HUES48 (cell line): ENCODE results near the gene KCNJ2.
A peak's percentile ranks its signal among the peaks of the same experiment; 100 is the strongest.

Source experiments
- H3K27ac ChIP-seq: one replicate; pipeline ENCODE4 v1.7.0; 2013; ENCODE audit warnings: low read depth, low read length, inconsistent platforms
- H3K27me3 ChIP-seq: 2 replicates; pipeline ENCODE4 v1.6.1; 2013; ENCODE audit warnings: mild to moderate bottlenecking, low read length; ENCODE audit not compliant: control insufficient read depth, insufficient read depth
- H3K36me3 ChIP-seq: 2 replicates; pipeline ENCODE4 v1.6.1; 2013; ENCODE audit warnings: low read length; ENCODE audit not compliant: control insufficient read depth, insufficient read depth
- H3K4me1 ChIP-seq: 2 replicates; pipeline ENCODE4 v1.6.1; 2013; ENCODE audit warnings: mild to moderate bottlenecking, low read length; ENCODE audit not compliant: control insufficient read depth, insufficient read depth
- H3K4me3 ChIP-seq: 2 replicates; pipeline ENCODE4 v1.5.1; 2013; ENCODE audit warnings: mild to moderate bottlenecking, low read depth, low read length
- H3K9ac ChIP-seq: 2 replicates; pipeline ENCODE4 v1.6.1; 2013; ENCODE audit warnings: mild to moderate bottlenecking, low read depth, low read length, moderate library complexity
- H3K9me3 ChIP-seq: 2 replicates; pipeline ENCODE4 v1.6.1; 2013; ENCODE audit warnings: low read length; ENCODE audit not compliant: control insufficient read depth, insufficient read depth

Gene KCNJ2

DNA sequence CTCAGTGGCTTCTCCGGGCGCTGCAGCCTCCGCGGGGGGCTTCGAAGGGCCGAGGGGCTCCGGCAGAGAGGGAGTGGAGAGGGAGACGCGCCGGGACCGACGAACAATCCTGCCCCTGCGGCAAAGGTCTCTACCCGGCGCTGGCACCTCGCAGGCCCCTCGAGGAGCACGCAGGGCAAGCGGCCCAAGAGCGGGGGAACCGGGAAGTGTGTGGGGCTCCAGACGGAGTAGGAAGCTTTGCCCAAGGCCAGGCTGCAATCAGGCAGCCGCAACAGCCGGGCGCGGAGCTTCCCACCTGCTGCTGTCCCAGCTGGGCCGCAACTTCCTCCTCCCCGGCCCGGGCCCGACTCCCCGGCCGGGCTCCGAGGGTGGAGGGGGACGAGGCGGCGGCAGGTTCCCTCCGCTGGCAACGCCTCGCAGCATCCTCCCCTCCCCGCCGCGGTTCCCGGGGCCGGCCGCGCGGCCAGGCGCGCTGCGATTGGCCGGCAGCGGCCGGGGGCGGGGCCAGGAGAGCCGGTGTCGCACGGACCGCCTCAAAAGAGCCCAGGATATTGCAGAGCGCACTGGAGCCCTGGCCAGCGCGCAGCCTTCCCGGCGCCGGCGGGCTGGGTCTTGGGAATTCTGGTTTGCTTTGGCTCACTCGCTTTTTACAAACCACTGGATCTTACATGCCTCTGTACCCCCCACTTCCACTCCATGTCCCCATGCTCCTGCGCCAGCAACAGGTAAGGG is at the start of gene KCNJ2:
TSS of gene KCNJ2 (plus strand) at position 556 of the 732 bp plus-strand sequence. CDS start 5,508 bp downstream, outside the sequence.
- H3K9ac ChIP-seq: no peak within 1 kb of the TSS
- no peaks in the 10 kb centered on the region for H3K9me3 ChIP-seq
- peaks cover 38% of the 10 kb centered on the region for H3K27me3 ChIP-seq

DNA sequence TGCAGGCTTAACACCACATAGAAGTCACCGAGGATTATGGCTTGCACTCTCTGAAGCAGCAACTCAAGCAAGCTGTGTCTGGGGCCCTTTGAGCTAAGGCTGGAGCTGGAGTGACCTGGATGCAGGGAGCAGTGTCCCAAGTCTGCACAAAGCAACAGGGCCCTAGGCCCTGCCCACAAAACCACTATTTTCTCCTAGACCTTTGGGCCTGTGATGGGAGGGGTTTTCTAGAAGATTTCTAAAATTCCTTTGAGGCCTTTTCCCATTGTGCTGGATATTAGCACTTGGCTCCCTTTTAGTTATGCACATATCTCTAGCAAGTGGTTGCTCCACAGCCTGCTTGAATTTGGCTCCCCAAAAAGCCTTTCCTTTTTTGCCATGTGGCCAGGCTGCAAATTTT is 49.8 kb upstream of the KCNJ2 start:
- Histone ChIP-seq H3K4me1 (no peaks in the 10 kb centered on the region), H3K9me3 (peaks cover 6% of the 10 kb centered on the region; the same call in 1 of the 2 replicates), H3K27ac (no peak overlapping the region), H3K9ac (no peak overlapping the region), H3K4me3 (no peak overlapping the region), H3K36me3 (no peaks in the 10 kb centered on the region), H3K27me3 (no peaks in the 10 kb centered on the region)

More for the DNA sequence above, at the start of gene KCNJ2:
- peak within 1 kb of the TSS; percentile 91 for H3K4me3 ChIP-seq
- H3K4me1 ChIP-seq: peaks cover 13% of the 10 kb centered on the region
- no peak within 1 kb of the TSS for H3K27ac ChIP-seq
- H3K36me3 ChIP-seq: no peaks in the 10 kb centered on the region

DNA sequence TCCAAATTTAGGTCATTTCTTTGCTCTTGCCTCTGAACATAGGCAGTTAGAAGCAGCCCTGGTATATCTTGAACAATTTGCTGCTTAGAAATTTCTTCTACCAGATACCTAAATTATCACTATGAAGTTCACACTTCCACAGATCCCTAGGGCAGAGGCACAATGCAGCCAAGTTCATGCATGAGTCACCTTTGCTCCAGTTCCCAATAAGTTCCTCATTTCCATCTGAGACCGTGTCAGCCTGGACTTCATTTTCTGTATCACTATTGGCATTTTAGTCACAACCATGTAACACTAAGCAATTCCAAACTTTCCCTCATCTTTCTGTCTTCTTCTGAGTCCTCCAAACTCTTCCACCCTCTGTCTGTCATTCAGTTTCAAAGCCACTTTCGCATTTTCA is 49.3 kb upstream of the KCNJ2 start:
- H3K4me3 ChIP-seq: no peak overlapping the region
- no peaks in the 10 kb centered on the region for H3K27me3 ChIP-seq
- peaks cover 6% of the 10 kb centered on the region; the same call in 1 of the 2 replicates for H3K9me3 ChIP-seq
- H3K36me3 ChIP-seq: no peaks in the 10 kb centered on the region
- H3K27ac ChIP-seq: no peak overlapping the region
- H3K4me1 ChIP-seq: no peaks in the 10 kb centered on the region
- H3K9ac ChIP-seq: no peak overlapping the region

DNA sequence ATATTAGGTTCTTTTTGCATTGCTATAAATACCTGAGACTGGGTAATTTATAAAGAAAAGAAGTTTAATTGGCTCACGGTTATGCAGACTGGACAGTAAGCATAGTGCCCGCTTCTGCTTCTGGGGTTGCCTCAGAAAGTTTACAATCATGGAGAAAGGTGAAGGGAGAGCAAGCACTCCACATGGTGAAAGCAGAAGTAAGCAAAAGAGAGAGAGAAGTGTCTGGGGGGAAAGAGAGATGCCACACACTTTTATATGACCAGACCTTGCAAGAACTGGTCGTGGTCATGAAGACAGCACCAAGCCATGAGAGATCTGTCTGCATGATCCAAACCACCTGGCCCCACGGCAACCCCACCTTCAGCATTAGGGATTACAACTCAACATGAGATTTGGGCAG is 48.9 kb upstream of the KCNJ2 start:
- no peak overlapping the region for H3K9ac ChIP-seq
- H3K4me1 ChIP-seq: no peaks in the 10 kb centered on the region
- H3K36me3 ChIP-seq: no peaks in the 10 kb centered on the region
- no peak overlapping the region for H3K4me3 ChIP-seq
- H3K27ac ChIP-seq: no peak overlapping the region
- no peaks in the 10 kb centered on the region for H3K27me3 ChIP-seq
- peaks cover 6% of the 10 kb centered on the region; the same call in 1 of the 2 replicates for H3K9me3 ChIP-seq

DNA sequence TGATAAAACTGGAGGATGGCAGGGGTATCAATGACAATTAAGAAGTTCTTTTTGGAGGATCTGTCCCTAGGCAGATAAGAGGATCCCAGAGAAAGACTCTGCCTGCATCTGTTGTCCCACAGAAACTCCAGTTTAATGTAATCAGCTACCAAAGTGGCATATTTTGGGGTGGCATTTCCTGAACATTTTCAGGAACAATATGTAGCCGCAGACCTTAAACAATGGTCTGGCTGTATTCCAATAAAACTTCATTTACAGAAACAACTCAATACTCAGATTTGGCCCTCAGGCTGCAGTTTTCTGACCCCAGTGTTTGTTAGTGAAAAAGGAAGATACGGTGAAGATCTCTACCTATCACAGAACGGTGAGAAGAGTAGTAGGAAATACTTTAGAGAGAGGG is 48.2 kb upstream of the KCNJ2 start:
- no peaks in the 10 kb centered on the region for H3K4me1 ChIP-seq
- H3K4me3 ChIP-seq: no peak overlapping the region
- H3K27me3 ChIP-seq: no peaks in the 10 kb centered on the region
- no peak overlapping the region for H3K9ac ChIP-seq
- H3K27ac ChIP-seq: no peak overlapping the region
- peaks cover 6% of the 10 kb centered on the region; the same call in 1 of the 2 replicates for H3K9me3 ChIP-seq
- no peaks in the 10 kb centered on the region for H3K36me3 ChIP-seq

DNA sequence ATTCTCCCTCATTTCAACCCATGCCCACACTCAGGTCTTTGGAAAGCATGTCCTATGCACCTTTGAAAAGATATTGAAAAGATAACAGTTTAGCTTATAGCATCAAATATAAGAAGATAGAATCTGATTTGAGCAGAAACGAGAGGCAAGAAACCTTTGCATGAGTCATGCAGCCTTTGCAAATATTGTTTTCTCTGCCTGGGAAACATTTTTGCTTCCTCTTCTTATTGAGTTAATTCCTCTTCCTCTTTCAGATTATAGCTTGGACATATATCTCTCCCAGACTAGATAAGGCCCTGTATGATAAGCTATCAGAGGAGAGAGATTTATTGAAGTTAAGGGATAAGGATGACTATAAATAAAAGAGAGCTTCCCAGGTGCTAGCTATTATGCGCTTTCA is 46.1 kb upstream of the KCNJ2 start:
- Histone ChIP-seq H3K9ac (no peak overlapping the region), H3K27ac (no peak overlapping the region), H3K9me3 (peaks cover 6% of the 10 kb centered on the region; the same call in 1 of the 2 replicates), H3K36me3 (no peaks in the 10 kb centered on the region), H3K4me3 (no peak overlapping the region), H3K27me3 (no peaks in the 10 kb centered on the region), H3K4me1 (no peaks in the 10 kb centered on the region; the same call in 1 of the 2 replicates)

DNA sequence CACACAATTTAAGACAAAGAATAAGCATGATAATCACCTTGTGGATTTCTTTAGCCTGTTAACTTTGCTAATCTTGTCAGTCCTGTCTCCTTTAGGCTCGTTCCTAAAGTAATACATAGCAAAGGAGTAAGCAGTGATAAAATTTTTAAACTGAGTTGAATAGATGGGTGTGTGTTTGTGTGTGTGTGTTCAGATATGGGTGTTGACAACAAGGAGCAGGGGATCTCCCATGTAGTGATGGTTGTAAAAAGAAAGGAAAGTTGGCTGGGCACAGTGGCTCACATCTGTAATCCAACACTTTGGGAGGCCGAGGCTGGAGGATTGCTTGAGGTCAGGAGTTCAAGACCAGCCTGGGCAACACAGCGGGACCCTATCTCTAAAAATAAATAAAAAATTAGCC is 44.6 kb upstream of the KCNJ2 start:
- Histone ChIP-seq H3K27me3 (no peaks in the 10 kb centered on the region), H3K9me3 (no peaks in the 10 kb centered on the region), H3K4me1 (no peaks in the 10 kb centered on the region; the same call in 1 of the 2 replicates)

DNA sequence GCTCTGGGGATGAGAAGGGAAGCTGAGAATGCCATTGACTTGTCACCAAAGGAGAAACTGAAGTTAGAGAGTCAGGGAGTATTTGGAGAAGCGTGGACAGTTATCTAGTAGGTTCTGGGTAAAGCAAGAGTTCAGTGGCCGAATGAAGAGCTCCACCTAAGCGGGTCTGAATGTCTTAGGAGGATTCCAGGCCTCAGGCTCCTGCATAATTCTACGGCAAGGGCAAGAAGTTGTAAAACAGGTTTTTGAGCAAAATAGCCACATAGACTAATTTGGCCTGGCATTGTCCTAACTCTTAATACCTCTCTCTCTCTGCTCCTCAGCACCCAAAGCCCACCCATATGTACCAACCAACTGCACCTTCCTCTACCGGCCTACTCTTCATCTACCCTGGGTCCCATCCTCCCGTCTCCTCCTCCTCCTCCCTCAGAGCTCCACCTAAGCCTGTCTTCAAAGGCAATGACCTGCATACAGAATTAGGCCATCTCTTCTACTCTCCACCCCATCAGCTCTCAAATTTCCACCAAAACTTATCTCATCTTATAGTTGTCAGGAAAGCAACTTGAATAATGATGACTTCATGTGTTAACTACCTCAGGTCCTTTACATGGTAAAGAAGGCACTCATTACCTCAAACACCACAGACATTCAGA is 42.0 kb upstream of the KCNJ2 start:
- Histone ChIP-seq H3K4me1 (no peaks in the 10 kb centered on the region; the same call in 1 of the 2 replicates), H3K36me3 (no peaks in the 10 kb centered on the region), H3K9ac (no peak overlapping the region), H3K9me3 (no peaks in the 10 kb centered on the region), H3K4me3 (no peak overlapping the region), H3K27ac (no peak overlapping the region), H3K27me3 (no peaks in the 10 kb centered on the region)

More for the DNA sequence above, 44.6 kb upstream of the KCNJ2 start:
- H3K36me3 ChIP-seq: no peaks in the 10 kb centered on the region
- H3K27ac ChIP-seq: no peak overlapping the region
- H3K4me3 ChIP-seq: no peak overlapping the region
- H3K9ac ChIP-seq: no peak overlapping the region

DNA sequence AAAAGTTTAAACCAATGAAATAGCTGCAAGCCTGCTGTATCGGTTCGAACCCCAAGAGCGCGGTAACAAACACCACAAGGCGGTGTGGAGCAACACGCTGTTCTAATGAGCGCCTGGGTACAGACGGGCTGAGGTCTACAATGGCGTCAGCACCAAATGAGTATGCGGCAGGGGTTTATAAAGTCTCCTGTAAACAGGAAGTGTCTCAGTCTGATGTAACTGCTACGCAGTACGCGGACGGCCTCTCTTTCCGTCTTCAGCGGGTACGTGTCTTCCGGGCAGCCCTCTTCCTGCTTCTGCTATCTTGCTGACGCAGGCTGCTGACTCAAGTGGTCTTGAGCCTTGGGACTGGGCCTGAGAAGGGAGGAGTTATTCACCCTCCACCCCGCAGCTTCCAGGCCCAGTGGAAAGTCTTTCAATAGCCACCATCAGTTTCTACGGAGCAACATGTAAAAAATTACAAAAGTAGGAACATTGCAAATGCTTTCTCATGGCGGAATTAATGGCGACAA is 40.5 kb upstream of the KCNJ2 start:
- Histone ChIP-seq H3K27me3 (no peaks in the 10 kb centered on the region), H3K9ac (no peak overlapping the region), H3K9me3 (no peaks in the 10 kb centered on the region), H3K36me3 (no peaks in the 10 kb centered on the region), H3K4me3 (no peak overlapping the region), H3K27ac (no peak overlapping the region), H3K4me1 (no peaks in the 10 kb centered on the region; the same call in 1 of the 2 replicates)

DNA sequence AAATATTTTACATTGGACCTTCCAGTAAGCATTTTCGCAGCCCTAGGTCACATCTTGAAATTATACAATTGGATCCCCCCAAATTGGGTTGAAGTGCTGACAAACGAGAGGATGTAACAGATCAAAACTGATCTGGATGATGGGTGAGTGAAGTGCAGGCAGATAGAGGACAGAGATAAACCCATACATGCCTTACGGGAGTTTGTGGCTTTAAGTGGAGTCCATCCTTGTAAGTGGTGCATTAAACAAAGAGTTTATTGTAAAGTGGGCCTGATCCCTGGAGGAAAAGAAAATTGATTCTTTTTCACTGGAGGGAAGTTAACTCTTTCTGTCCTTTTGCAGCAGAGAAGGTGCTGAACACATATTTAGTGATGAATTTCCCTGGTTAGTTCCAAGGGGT is 39.0 kb upstream of the KCNJ2 start:
- Histone ChIP-seq H3K4me3 (no peak overlapping the region), H3K27ac (no peak overlapping the region), H3K36me3 (no peaks in the 10 kb centered on the region), H3K4me1 (no peaks in the 10 kb centered on the region; the same call in 1 of the 2 replicates), H3K9me3 (no peaks in the 10 kb centered on the region), H3K9ac (no peak overlapping the region), H3K27me3 (no peaks in the 10 kb centered on the region)

DNA sequence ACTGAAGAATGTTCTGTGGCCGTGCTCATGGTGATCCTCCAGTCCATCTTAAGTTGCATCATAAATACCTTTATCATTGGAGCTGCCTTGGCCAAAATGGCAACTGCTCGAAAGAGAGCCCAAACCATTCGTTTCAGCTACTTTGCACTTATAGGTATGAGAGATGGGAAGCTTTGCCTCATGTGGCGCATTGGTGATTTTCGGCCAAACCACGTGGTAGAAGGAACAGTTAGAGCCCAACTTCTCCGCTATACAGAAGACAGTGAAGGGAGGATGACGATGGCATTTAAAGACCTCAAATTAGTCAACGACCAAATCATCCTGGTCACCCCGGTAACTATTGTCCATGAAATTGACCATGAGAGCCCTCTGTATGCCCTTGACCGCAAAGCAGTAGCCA is 36.8 kb upstream of the KCNJ2 start:
- Histone ChIP-seq H3K4me3 (no peak overlapping the region), H3K36me3 (no peaks in the 10 kb centered on the region), H3K9ac (no peak overlapping the region), H3K27ac (no peak overlapping the region), H3K27me3 (no peaks in the 10 kb centered on the region), H3K9me3 (no peaks in the 10 kb centered on the region), H3K4me1 (peaks cover under 1% of the 10 kb centered on the region)
